Upper lobe of left lung (tissue), 6 donors: ENCODE data around the gene PRRC2B. TPM values are rescaled to one million over a fixed set of nuclear protein-coding genes. Genes with fewer than 3 reads are reported as not detected.
A peak's percentile ranks its signal among the peaks of the same experiment; 100 is the strongest.
"Not testable (repeated sequence)": the region's sequence is repeated elsewhere in the genome, so short reads cannot be mapped to it uniquely, and the experiment has no call there.

Experiments used
- ATAC-seq, 2 donors: fragments of 200-7000 bp; cut with Tn5 transposase; one replicate each; pipeline ENCODE4 v1.9.1; 2022; ENCODE audit warnings: mild to moderate bottlenecking in 2 of 2, moderate library complexity in 2 of 2; ENCODE audit not compliant: low FRiP score in 2 of 2
- DNase-seq, 2 donors: peaks; one replicate each; pipeline ENCODE4 v3.0.0-alpha.2; 2019 to 2020
- H3K27ac ChIP-seq, 4 donors: fragments of 200-600 bp; sonication (generic); one replicate each; pipeline ENCODE4 v1.5.1; 2016 to 2019
- H3K27me3 ChIP-seq, 4 donors: fragments of 200-600 bp; sonication (generic); one replicate each; pipeline ENCODE4 v1.5.1; 2017 to 2019
- H3K36me3 ChIP-seq, 4 donors: fragments of 200-600 bp; sonication (generic); one replicate each; pipeline ENCODE4 v1.5.1; 2016 to 2019
- H3K4me1 ChIP-seq, 4 donors: fragments of 200-600 bp; sonication (generic); one replicate each; pipeline ENCODE4 v1.5.1; 2018 to 2019
- H3K4me3 ChIP-seq, 4 donors: fragments of 200-600 bp; sonication (generic); one replicate each; pipeline ENCODE4 v1.5.1; 2017 to 2019; ENCODE audit warnings: mild to moderate bottlenecking in 2 of 4, moderate library complexity in 1 of 4
- H3K9me3 ChIP-seq, 4 donors: fragments of 200-600 bp; sonication (generic); one replicate each; pipeline ENCODE4 v1.5.1; 2018 to 2019
- EP300 ChIP-seq, 4 donors: sonication (generic); formaldehyde crosslinking; IDR thresholded peaks; one replicate each; pipeline ENCODE4 v1.5.1; 2017; ENCODE audit warnings: antibody characterized with exemption in 4 of 4, control low read depth in 2 of 4
- POLR2A ChIP-seq, 4 donors: fragments of 450-650 bp; IDR thresholded peaks; one replicate each; pipeline ENCODE4 v1.5.1; 2016 to 2017; ENCODE audit warnings: antibody characterized with exemption in 4 of 4, mild to moderate bottlenecking in 2 of 4
- POLR2AphosphoS5 ChIP-seq, 2 donors: sonication (generic); formaldehyde crosslinking; IDR thresholded peaks; one replicate each; pipeline ENCODE4 v1.5.1; 2017; ENCODE audit warnings: antibody characterized with exemption in 2 of 2
- WGBS, 2 donors: methylation state at CpG; one replicate each; pipeline ENCODE4 v1.1.5; 2017 to 2018; 5-methylcytosine and 5-hydroxymethylcytosine counted together
- total RNA-seq, 6 donors: library from RNA; depleted of rRNA in 4 of 6; stranded (reverse); fragments of >200 nt in 4 of 6; gene quantifications; one replicate each; pipeline versions ENCODE4 v1.1.0 to v1.2.1, GENCODE V29; 2016 to 2021
- TF ChIP-seq, protein P1 (sequence below), 6 experiments: fragments of 450-650 bp in 4 of 6; fragments of 200-600 bp in 2 of 6; sonication (generic) in 2 of 6; IDR thresholded peaks; one replicate each; pipeline ENCODE4 v1.5.1; 2016 to 2019; ENCODE audit warnings: antibody characterized with exemption in 6 of 6
- donor health status: DM: no; HTN: no; CAD: no; lungs with moderate emphysema.
- donor health status: DM: no; HTN: yes; CAD: no; lungs with severe emphysema.

PRRC2B gene
- total RNA-seq, 6 donors from 2014 or later, result 114 to 348 (median 186) TPM

DNA sequence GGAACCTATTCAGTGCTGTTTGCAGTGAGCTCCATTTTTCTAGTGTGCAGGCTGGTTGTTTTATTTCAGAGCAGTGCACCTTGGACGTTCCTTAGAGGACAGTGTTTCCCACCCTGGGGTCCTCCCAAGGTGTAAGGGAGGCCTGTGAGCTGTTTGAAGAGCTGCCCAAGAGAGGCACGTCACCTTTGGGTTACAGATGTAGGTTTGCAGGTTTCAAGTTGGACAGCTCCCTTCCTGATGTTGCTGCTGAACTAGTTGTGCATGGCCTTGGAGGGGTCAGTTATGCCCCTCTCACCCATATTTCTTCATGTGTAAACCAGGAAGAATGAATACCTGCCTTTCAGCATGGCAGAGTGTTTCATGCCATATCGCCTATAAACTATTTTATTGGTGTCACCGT is 74.1 kb downstream of the PRRC2B start:
- no peak for ATAC-seq
- TF ChIP-seq, protein P1, sequence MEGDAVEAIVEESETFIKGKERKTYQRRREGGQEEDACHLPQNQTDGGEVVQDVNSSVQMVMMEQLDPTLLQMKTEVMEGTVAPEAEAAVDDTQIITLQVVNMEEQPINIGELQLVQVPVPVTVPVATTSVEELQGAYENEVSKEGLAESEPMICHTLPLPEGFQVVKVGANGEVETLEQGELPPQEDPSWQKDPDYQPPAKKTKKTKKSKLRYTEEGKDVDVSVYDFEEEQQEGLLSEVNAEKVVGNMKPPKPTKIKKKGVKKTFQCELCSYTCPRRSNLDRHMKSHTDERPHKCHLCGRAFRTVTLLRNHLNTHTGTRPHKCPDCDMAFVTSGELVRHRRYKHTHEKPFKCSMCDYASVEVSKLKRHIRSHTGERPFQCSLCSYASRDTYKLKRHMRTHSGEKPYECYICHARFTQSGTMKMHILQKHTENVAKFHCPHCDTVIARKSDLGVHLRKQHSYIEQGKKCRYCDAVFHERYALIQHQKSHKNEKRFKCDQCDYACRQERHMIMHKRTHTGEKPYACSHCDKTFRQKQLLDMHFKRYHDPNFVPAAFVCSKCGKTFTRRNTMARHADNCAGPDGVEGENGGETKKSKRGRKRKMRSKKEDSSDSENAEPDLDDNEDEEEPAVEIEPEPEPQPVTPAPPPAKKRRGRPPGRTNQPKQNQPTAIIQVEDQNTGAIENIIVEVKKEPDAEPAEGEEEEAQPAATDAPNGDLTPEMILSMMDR (IDR thresholded peaks at IDR 0.05), result no peak
- TF ChIP-seq POLR2AphosphoS5 (IDR thresholded peaks at IDR 0.05) (no peak), POLR2A (IDR thresholded peaks at IDR 0.05) (no peak), EP300 (IDR thresholded peaks at IDR 0.05) (no peak)
- no peak overlapping the region for H3K27ac ChIP-seq
- H3K36me3 ChIP-seq, result peaks cover 18 to 100% (median 87%) of the 10 kb centered on the region in 4 donors
- WGBS, 2 donors, result 96 to 97% methylated on average over 3 to 4 of the region's 4 CpGs
- DNase-seq, result no peak
- no peaks in the 10 kb centered on the region for H3K9me3 ChIP-seq
- H3K27me3 ChIP-seq, result no peaks in the 10 kb centered on the region
- H3K4me1 ChIP-seq, result peaks cover 0 to 10% (median 0%) of the 10 kb centered on the region in 4 donors
- no peak overlapping the region for H3K4me3 ChIP-seq

DNA sequence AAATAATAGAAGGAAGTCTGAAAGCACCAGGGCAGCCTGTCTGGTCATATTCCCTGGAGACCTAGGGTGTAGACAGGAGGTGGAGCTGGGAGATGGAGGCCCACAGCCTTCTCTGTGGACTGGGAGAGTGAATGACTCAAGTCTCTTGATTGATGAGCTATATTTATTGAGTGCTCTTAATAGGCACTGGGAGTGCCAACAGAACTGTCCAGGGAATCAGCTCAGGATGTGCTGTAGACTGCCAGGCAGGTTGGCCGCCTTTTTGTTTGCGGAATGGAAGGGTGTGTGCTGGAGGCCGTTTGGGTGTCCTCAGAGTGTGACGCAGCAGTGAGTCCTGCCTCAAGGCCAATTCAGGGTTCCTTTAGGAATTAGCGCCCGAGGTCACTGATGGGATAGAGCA is 75.5 kb downstream of the PRRC2B start:
- ATAC-seq, result peak in 1 of 2 donors; percentile 16
- no peaks in the 10 kb centered on the region for H3K27me3 ChIP-seq
- 83 to 97% methylated on average over 6 of the region's 6 CpGs for WGBS, 2 donors
- peaks cover 27 to 100% (median 92%) of the 10 kb centered on the region in 4 donors for H3K36me3 ChIP-seq
- no peak for DNase-seq
- H3K9me3 ChIP-seq, result no peaks in the 10 kb centered on the region
- no peaks in the 10 kb centered on the region for H3K4me1 ChIP-seq
- H3K4me3 ChIP-seq, result no peak overlapping the region
- H3K27ac ChIP-seq, result no peak overlapping the region
- TF ChIP-seq POLR2A (IDR thresholded peaks at IDR 0.05), result no peak
- TF ChIP-seq, protein P1 (IDR thresholded peaks at IDR 0.05), result no peak
- TF ChIP-seq POLR2AphosphoS5 (IDR thresholded peaks at IDR 0.05), result no peak
- no peak for TF ChIP-seq EP300 (IDR thresholded peaks at IDR 0.05)

GRCh38 chr9:131469951-131470350 is 76.1 kb downstream of the PRRC2B start:
- DNase-seq (no peak), ATAC-seq (no peak)
- H3K4me3 ChIP-seq, result no peak overlapping the region
- H3K36me3 ChIP-seq, result peaks cover 21 to 100% (median 92%) of the 10 kb centered on the region in 4 donors
- no peaks in the 10 kb centered on the region for H3K9me3 ChIP-seq
- no peaks in the 10 kb centered on the region for H3K27me3 ChIP-seq
- no peak overlapping the region for H3K27ac ChIP-seq
- WGBS, 2 donors, result 94 to 95% methylated on average over 16 of the region's 16 CpGs
- H3K4me1 ChIP-seq, result no peaks in the 10 kb centered on the region
- TF ChIP-seq POLR2A (IDR thresholded peaks at IDR 0.05) (no peak), EP300 (IDR thresholded peaks at IDR 0.05) (no peak), POLR2AphosphoS5 (IDR thresholded peaks at IDR 0.05) (no peak)
- TF ChIP-seq, protein P1 (IDR thresholded peaks at IDR 0.05), result no peak

DNA sequence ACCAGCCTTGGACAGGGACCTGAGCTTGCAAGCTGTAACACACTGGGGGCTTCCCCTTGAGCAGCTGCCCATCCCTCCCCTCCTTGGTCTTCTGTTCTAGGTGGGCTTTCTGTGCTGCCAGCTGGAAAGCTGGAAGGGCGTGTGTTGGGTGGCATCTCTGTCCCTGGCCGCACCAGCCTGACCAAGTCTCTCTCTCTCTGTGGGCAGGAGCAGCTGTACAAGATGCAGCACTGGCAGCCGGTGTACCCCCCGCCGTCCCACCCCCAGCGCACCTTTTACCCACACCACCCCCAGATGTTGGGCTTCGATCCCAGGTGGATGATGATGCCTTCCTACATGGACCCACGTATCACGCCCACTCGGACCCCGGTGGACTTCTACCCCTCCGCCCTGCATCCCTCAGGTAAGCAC is 76.7 kb downstream of the PRRC2B start:
- Histone ChIP-seq H3K27ac (no peak overlapping the region), H3K4me3 (no peak overlapping the region), H3K36me3 (peaks cover 23 to 100% (median 93%) of the 10 kb centered on the region in 4 donors), H3K27me3 (no peaks in the 10 kb centered on the region), H3K4me1 (no peaks in the 10 kb centered on the region), H3K9me3 (no peaks in the 10 kb centered on the region)
- peak in 1 of 2 donors; percentile 49 for DNase-seq
- TF ChIP-seq EP300 (IDR thresholded peaks at IDR 0.05), result no peak
- no peak for TF ChIP-seq POLR2A (IDR thresholded peaks at IDR 0.05)
- TF ChIP-seq POLR2AphosphoS5 (IDR thresholded peaks at IDR 0.05), result no peak
- TF ChIP-seq, protein P1 (IDR thresholded peaks at IDR 0.05), result no peak
- WGBS, 2 donors, result 99% methylated on average over 10 to 12 of the region's 12 CpGs
- no peak for ATAC-seq

DNA sequence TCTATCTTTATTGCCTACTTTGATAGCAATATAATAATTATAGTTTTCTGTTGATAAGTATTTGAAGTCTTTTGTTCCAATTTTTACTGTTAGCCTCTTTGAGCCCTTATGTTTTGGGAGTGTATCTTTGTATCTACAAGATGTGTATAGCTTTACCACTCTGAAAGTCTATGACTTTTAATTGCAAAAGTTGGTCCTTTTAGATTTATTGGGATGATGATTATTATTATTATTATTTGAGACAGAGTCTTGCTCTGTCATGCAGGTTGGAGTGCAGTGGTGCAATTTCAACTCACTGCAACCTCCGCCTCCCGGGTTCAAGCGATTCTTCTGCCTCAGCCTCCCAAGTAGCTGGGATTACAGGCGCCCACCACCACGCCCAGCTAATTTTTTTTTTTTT is 78.2 kb downstream of the PRRC2B start:
- WGBS, 2 donors, result 97 to 100% methylated on average over 5 of the region's 5 CpGs
- ATAC-seq, H3K4me1 ChIP-seq, H3K4me3 ChIP-seq, DNase-seq, H3K27me3 ChIP-seq, H3K9me3 ChIP-seq, H3K27ac ChIP-seq: not testable (repeated sequence)
- peaks cover 30 to 100% (median 96%) of the 10 kb centered on the region in 4 donors for H3K36me3 ChIP-seq
